ENCODE results near the gene DOK4. TPM values are rescaled to one million over a fixed set of nuclear protein-coding genes. Genes with fewer than 3 reads are reported as not detected.

The DOK4 gene
- total and polyA plus RNA-seq, 2 experiments from 2014 or later = 11.4 to 29.1 TPM

GRCh38 chr16:57502048-57502775 lies 15.9 kb upstream of the DOK4 start:
- Histone ChIP-seq H4K20me1 (replicated peaks; ENCODE audit: insufficient read depth) (no peaks in the 10 kb centered on the region), H3K27ac (ENCODE audit: low read depth) (no peak overlapping the region), H3K27me3 (ENCODE audit: insufficient read depth) (no peaks in the 10 kb centered on the region), H3K9me2 (ENCODE audit: insufficient read depth) (no peaks in the 10 kb centered on the region), H3F3A (replicated peaks; ENCODE audit: low read depth) (no peaks in the 10 kb centered on the region), H3K4me3 (no peak overlapping the region), H2AFZ (no peak overlapping the region; the same call in 1 of the 2 replicates), H3K4me2 (no peak overlapping the region), H3K36me3 (ENCODE audit: insufficient read depth) (no peaks in the 10 kb centered on the region), H3K4me1 (ENCODE audit: insufficient read depth) (no peaks in the 10 kb centered on the region), H3K79me2 (replicated peaks; ENCODE audit: insufficient read depth) (no peaks in the 10 kb centered on the region)
- H3K9me3 Mint-ChIP-seq = no peaks in the 10 kb centered on the region
- H3K36me3 Mint-ChIP-seq (ENCODE audit: low read depth) = no peaks in the 10 kb centered on the region
- no peak for DNase-seq (ENCODE audit: low spot score)
- no peak overlapping the region for H3K4me3 Mint-ChIP-seq
- no peak for ATAC-seq
- no peak overlapping the region for H3K27ac Mint-ChIP-seq
- H3K27me3 Mint-ChIP-seq (ENCODE audit: insufficient read depth, low read depth, poor library complexity) = peaks cover 10% of the 10 kb centered on the region
- TF ChIP-seq, protein P1, sequence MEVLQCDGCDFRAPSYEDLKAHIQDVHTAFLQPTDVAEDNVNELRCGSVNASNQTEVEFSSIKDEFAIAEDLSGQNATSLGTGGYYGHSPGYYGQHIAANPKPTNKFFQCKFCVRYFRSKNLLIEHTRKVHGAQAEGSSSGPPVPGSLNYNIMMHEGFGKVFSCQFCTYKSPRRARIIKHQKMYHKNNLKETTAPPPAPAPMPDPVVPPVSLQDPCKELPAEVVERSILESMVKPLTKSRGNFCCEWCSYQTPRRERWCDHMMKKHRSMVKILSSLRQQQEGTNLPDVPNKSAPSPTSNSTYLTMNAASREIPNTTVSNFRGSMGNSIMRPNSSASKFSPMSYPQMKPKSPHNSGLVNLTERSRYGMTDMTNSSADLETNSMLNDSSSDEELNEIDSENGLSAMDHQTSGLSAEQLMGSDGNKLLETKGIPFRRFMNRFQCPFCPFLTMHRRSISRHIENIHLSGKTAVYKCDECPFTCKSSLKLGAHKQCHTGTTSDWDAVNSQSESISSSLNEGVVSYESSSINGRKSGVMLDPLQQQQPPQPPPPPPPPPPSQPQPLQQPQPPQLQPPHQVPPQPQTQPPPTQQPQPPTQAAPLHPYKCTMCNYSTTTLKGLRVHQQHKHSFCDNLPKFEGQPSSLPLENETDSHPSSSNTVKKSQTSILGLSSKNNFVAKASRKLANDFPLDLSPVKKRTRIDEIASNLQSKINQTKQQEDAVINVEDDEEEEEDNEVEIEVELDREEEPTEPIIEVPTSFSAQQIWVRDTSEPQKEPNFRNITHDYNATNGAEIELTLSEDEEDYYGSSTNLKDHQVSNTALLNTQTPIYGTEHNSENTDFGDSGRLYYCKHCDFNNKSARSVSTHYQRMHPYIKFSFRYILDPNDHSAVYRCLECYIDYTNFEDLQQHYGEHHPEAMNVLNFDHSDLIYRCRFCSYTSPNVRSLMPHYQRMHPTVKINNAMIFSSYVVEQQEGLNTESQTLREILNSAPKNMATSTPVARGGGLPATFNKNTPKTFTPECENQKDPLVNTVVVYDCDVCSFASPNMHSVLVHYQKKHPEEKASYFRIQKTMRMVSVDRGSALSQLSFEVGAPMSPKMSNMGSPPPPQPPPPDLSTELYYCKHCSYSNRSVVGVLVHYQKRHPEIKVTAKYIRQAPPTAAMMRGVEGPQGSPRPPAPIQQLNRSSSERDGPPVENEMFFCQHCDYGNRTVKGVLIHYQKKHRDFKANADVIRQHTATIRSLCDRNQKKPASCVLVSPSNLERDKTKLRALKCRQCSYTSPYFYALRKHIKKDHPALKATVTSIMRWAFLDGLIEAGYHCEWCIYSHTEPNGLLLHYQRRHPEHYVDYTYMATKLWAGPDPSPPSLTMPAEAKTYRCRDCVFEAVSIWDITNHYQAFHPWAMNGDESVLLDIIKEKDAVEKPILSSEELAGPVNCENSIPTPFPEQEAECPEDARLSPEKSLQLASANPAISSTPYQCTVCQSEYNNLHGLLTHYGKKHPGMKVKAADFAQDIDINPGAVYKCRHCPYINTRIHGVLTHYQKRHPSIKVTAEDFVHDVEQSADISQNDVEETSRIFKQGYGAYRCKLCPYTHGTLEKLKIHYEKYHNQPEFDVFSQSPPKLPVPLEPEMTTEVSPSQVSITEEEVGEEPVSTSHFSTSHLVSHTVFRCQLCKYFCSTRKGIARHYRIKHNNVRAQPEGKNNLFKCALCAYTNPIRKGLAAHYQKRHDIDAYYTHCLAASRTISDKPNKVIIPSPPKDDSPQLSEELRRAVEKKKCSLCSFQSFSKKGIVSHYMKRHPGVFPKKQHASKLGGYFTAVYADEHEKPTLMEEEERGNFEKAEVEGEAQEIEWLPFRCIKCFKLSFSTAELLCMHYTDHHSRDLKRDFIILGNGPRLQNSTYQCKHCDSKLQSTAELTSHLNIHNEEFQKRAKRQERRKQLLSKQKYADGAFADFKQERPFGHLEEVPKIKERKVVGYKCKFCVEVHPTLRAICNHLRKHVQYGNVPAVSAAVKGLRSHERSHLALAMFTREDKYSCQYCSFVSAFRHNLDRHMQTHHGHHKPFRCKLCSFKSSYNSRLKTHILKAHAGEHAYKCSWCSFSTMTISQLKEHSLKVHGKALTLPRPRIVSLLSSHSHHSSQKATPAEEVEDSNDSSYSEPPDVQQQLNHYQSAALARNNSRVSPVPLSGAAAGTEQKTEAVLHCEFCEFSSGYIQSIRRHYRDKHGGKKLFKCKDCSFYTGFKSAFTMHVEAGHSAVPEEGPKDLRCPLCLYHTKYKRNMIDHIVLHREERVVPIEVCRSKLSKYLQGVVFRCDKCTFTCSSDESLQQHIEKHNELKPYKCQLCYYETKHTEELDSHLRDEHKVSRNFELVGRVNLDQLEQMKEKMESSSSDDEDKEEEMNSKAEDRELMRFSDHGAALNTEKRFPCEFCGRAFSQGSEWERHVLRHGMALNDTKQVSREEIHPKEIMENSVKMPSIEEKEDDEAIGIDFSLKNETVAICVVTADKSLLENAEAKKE (CRISPR knock-in tag; IDR thresholded peaks at IDR 0.05) = no peak
- TF ChIP-seq EZH2phosphoT487 (IDR thresholded peaks at IDR 0.05; ENCODE audit: unreplicated experiment) = no peak
- no peak for TF ChIP-seq CREB1 (CRISPR knock-in tag; IDR thresholded peaks at IDR 0.05; ENCODE audit: low read depth)
- no peak for TF ChIP-seq POLR2AphosphoS5 (IDR thresholded peaks at IDR 0.05; ENCODE audit: low read depth)
- TF ChIP-seq, protein P2, sequence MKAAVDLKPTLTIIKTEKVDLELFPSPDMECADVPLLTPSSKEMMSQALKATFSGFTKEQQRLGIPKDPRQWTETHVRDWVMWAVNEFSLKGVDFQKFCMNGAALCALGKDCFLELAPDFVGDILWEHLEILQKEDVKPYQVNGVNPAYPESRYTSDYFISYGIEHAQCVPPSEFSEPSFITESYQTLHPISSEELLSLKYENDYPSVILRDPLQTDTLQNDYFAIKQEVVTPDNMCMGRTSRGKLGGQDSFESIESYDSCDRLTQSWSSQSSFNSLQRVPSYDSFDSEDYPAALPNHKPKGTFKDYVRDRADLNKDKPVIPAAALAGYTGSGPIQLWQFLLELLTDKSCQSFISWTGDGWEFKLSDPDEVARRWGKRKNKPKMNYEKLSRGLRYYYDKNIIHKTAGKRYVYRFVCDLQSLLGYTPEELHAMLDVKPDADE (IDR thresholded peaks at IDR 0.05) = no peak
- no peak for TF ChIP-seq ZNF331 (CRISPR knock-in tag; IDR thresholded peaks at IDR 0.05; ENCODE audit: low read depth)
- no peak for TF ChIP-seq STAT1 (IDR thresholded peaks at IDR 0.05; ENCODE audit: unreplicated experiment)
- no peak for TF ChIP-seq JUNB (IDR thresholded peaks at IDR 0.05; ENCODE audit: unreplicated experiment)
- no peak for TF ChIP-seq EZH2 (IDR thresholded peaks at IDR 0.05; ENCODE audit: low read depth, unreplicated experiment)
- no peak for TF ChIP-seq REST (IDR thresholded peaks at IDR 0.05; ENCODE audit: unreplicated experiment)
- TF ChIP-seq ZNF114 (CRISPR knock-in tag; IDR thresholded peaks at IDR 0.05) = no peak
- TF ChIP-seq CTCF (conservative IDR thresholded peaks at IDR 0.05; ENCODE audit: low read depth in 2 of 2) = no peak
- TF ChIP-seq NANOG (IDR thresholded peaks at IDR 0.05; ENCODE audit: borderline replicate concordance) = no peak
- H3K4me1 Mint-ChIP-seq = peaks cover 15% of the 10 kb centered on the region
